Keratinocyte (primary cell): ENCODE results near the gene TCF23. TPM values are rescaled to one million over a fixed set of nuclear protein-coding genes. Genes with fewer than 3 reads are reported as not detected.

Experiments
- DNase-seq: peaks from one replicate; pipeline ENCODE4 v3.0.0-alpha.2; 2011; ENCODE audit warnings: low read depth, missing footprints, low spot score
- FAIRE-seq: peaks from 2 replicates; lab custom pipeline; 2011; peaks lifted over from hg19 to GRCh38; lab: Jason Lieb, UNC
- H2AFZ ChIP-seq: 2 replicates; pipeline ENCODE4 v1.6.0; 2012; ENCODE audit warnings: low read length, control low read depth, inconsistent platforms; ENCODE audit not compliant: control insufficient read depth
- H3K27ac ChIP-seq: 2 replicates; pipeline ENCODE4 v1.5.1; 2011; ENCODE audit warnings: low read length; ENCODE audit not compliant: control insufficient read depth, insufficient read depth
- H3K27me3 ChIP-seq: 3 replicates; pipeline ENCODE4 v1.6.0; 2011; ENCODE audit warnings: low read length; ENCODE audit not compliant: control insufficient read depth, insufficient read depth; ENCODE audit errors: extremely low read depth
- H3K36me3 ChIP-seq, 2 experiments: 2 replicates in 1 of 2; 3 replicates in 1 of 2; pipeline ENCODE4 v1.5.1; 2011; ENCODE audit warnings: low read length in 2 of 2, mild to moderate bottlenecking in 1 of 2; ENCODE audit not compliant: control insufficient read depth in 2 of 2, insufficient read depth in 2 of 2; ENCODE audit errors: extremely low read depth in 1 of 2
- H3K4me1 ChIP-seq: 3 replicates; pipeline ENCODE4 v1.5.1; 2011; ENCODE audit warnings: low read length; ENCODE audit not compliant: control insufficient read depth, insufficient read depth; ENCODE audit errors: extremely low read depth
- H3K4me2 ChIP-seq: 3 replicates; pipeline ENCODE4 v1.6.0; 2011; ENCODE audit warnings: low read depth, low read length; ENCODE audit not compliant: control insufficient read depth, insufficient read depth; ENCODE audit errors: extremely low read depth
- H3K4me3 ChIP-seq, 3 experiments: fragments of 200-600 bp in 1 of 3; sonication (generic) in 1 of 3; 2 replicates in 2 of 3; 3 replicates in 1 of 3; pipeline ENCODE4 v1.5.1; 2011 to 2016; ENCODE audit warnings: low read length in 3 of 3, mild to moderate bottlenecking in 3 of 3, control low read depth in 2 of 3, inconsistent platforms in 1 of 3, low read depth in 1 of 3, mixed read lengths in 1 of 3, mixed run types in 1 of 3, moderate library complexity in 1 of 3; ENCODE audit not compliant: control insufficient read depth in 2 of 3, insufficient read depth in 2 of 3; ENCODE audit errors: extremely low read depth in 1 of 3
- H3K79me2 ChIP-seq: 2 replicates; pipeline ENCODE4 v1.6.0; 2012; ENCODE audit warnings: low read length; ENCODE audit not compliant: control insufficient read depth, insufficient read depth
- H3K9ac ChIP-seq: 3 replicates; pipeline ENCODE4 v1.6.0; 2011; ENCODE audit warnings: low read length; ENCODE audit not compliant: control insufficient read depth, insufficient read depth; ENCODE audit errors: extremely low read depth
- H3K9me1 ChIP-seq: 3 replicates; pipeline ENCODE4 v1.6.0; 2011; ENCODE audit warnings: low read length; ENCODE audit not compliant: control insufficient read depth, insufficient read depth; ENCODE audit errors: extremely low read depth
- H3K9me3 ChIP-seq: 2 replicates; pipeline ENCODE4 v1.5.1; 2012; ENCODE audit warnings: low read depth, low read length; ENCODE audit not compliant: control insufficient read depth
- H4K20me1 ChIP-seq: 3 replicates; pipeline ENCODE4 v1.6.0; 2011; ENCODE audit warnings: low read length; ENCODE audit not compliant: control insufficient read depth, insufficient read depth; ENCODE audit errors: extremely low read depth
- CTCF ChIP-seq, 3 experiments: IDR thresholded peaks in 1 of 3; conservative IDR thresholded peaks in 1 of 3; optimal IDR thresholded peaks in 1 of 3; 2 replicates in 2 of 3; 3 replicates in 1 of 3; pipeline versions ENCODE3 to v1.5.1; 2011; ENCODE audit warnings: low read length in 3 of 3, mild to moderate bottlenecking in 3 of 3, moderate library complexity in 2 of 3, control low read depth in 1 of 3, inconsistent platforms in 1 of 3; ENCODE audit not compliant: insufficient read depth in 2 of 3; ENCODE audit errors: extremely low read depth in 1 of 3
- EZH2 ChIP-seq: IDR thresholded peaks from one replicate; pipeline ENCODE4 v1.6.1; 2012; ENCODE audit warnings: inconsistent platforms, mild to moderate bottlenecking, low read length, moderate library complexity
- dilution Hi-C: fragments of 300-500 bp; cut with MboI; formaldehyde crosslinking; loops from one replicate; pipeline ENCODE4 v1.7.0; 2020; ENCODE audit warnings: low sequenced_read_pairs; ENCODE audit not compliant: extremely low pct_ligation_motif_present
- polyA plus RNA-seq, 5 experiments: library from polyadenylated mRNA; depleted of rRNA in 3 of 5; stranded (reverse) in 3 of 5; stranded (forward) in 1 of 5; unstranded in 1 of 5; fragments of >200 nt; gene quantifications; 1 replicate in 1 of 5; 2 replicates in 3 of 5; 3 replicates in 1 of 5; pipeline versions ENCODE4 v1.2.1 to v1.2.3, GENCODE V29; 2011 to 2012; ENCODE audit warnings: missing spikeins in 2 of 5, low read depth in 1 of 5, low replicate concordance in 1 of 5

TCF23 gene
- polyA plus RNA-seq, 1 donor (not counting 4 experiments of a cell fraction or from before 2014, with no cell fraction given), result not detected

- DNase-seq (no peak), FAIRE-seq (no peak)
- peaks cover 7% of the 10 kb centered on the region for H3K4me1 ChIP-seq
- H3K4me2 ChIP-seq, result no peak overlapping the region
- no peaks in the 10 kb centered on the region for H3K27me3 ChIP-seq
- H3K9me1 ChIP-seq, result no peaks in the 10 kb centered on the region
- H3K79me2 ChIP-seq, result peaks cover 20% of the 10 kb centered on the region
- dilution Hi-C loops, result no loop called here
- no peak overlapping the region for H3K4me3 ChIP-seq
- H3K9ac ChIP-seq, result no peak overlapping the region
- TF ChIP-seq CTCF (optimal IDR thresholded peaks at IDR 0.05 in 1 of 3, IDR thresholded peaks at IDR 0.05 in 1 of 3, conservative IDR thresholded peaks at IDR 0.05 in 1 of 3; ENCODE audit: extremely low read depth in 1 of 3, insufficient read depth in 2 of 3, low read length in 3 of 3) (no peak), EZH2 (no peak)
- no peaks in the 10 kb centered on the region for H4K20me1 ChIP-seq
- no peak overlapping the region for H2AFZ ChIP-seq
- peaks cover 20 to 26% of the 10 kb centered on the region in 2 experiments for H3K36me3 ChIP-seq
- no peak overlapping the region for H3K27ac ChIP-seq
- no peaks in the 10 kb centered on the region for H3K9me3 ChIP-seq
Measured at GRCh38 chr2:27131429-27131828, 17.4 kb upstream of the TCF23 start.

- Histone ChIP-seq H3K4me2 (peak overlapping the region; percentile 95), H3K9ac (peak overlapping the region; percentile 84), H2AFZ (no peak overlapping the region), H3K9me3 (no peaks in the 10 kb centered on the region), H3K9me1 (no peaks in the 10 kb centered on the region), H3K36me3 (peaks cover 20 to 26% of the 10 kb centered on the region in 2 experiments), H3K4me1 (peaks cover 7% of the 10 kb centered on the region), H3K79me2 (peaks cover 20% of the 10 kb centered on the region), H4K20me1 (no peaks in the 10 kb centered on the region), H3K4me3 (peak overlapping the region; percentile 71 to 95 (median 82)), H3K27ac (peak overlapping the region; percentile 58), H3K27me3 (no peaks in the 10 kb centered on the region)
- dilution Hi-C loops, result no loop called here
- no peak for DNase-seq
- no peak for TF ChIP-seq EZH2
- TF ChIP-seq CTCF (optimal IDR thresholded peaks at IDR 0.05 in 1 of 3, IDR thresholded peaks at IDR 0.05 in 1 of 3, conservative IDR thresholded peaks at IDR 0.05 in 1 of 3; ENCODE audit: extremely low read depth in 1 of 3, insufficient read depth in 2 of 3, low read length in 3 of 3), result no peak
- no peak for FAIRE-seq
Measured at GRCh38 chr2:27133195-27133875, 15.5 kb upstream of the TCF23 start.
